NCI-H1092 treated with DMSO at 0.1 percent for 48 hours (cell line): ENCODE data around the gene FAM234B.

Experiments used
- DNase-seq: peaks from one replicate; lab custom pipeline; 2025; lab: John Stamatoyannopoulos, UW

Gene FAM234B

GRCh38 chr12:13093191-13093847 lies 49.1 kb downstream of the FAM234B start:
- DNase-seq = no peak

GRCh38 chr12:13093848-13094220 lies 49.7 kb downstream of the FAM234B start:
- DNase-seq = no peak

GRCh38 chr12:13094367-13094766 lies 50.2 kb downstream of the FAM234B start:
- DNase-seq = no peak

GRCh38 chr12:13095266-13095995 lies 51.2 kb downstream of the FAM234B start:
- DNase-seq = no peak

- DNase-seq = no peak
Observed at GRCh38 chr12:13097491-13098011, 53.4 kb downstream of the FAM234B start.

- no peak for DNase-seq
Observed at GRCh38 chr12:13099066-13099843, 55.1 kb downstream of the FAM234B start.

- no peak for DNase-seq
Observed at GRCh38 chr12:13099844-13100604, 55.8 kb downstream of the FAM234B start.

- DNase-seq = no peak
Observed at GRCh38 chr12:13100605-13100881, 56.4 kb downstream of the FAM234B start.

- peak; percentile 73 for DNase-seq
Observed at GRCh38 chr12:13100882-13101769, 56.9 kb downstream of the FAM234B start.

GRCh38 chr12:13101821-13102375 lies 57.7 kb downstream of the FAM234B start:
- DNase-seq = no peak

- DNase-seq = no peak
Observed at GRCh38 chr12:13102461-13103195, 58.4 kb downstream of the FAM234B start.

GRCh38 chr12:13103391-13104033 lies 59.3 kb downstream of the FAM234B start, which contains the start of gene GSG1:
Gene GSG1, minus strand, starts transcription at chr12:13103667. Its CDS starts 155 bp downstream, at chr12:13103512.
- DNase-seq = no peak

- no peak for DNase-seq
Observed at GRCh38 chr12:13104409-13104808, 60.2 kb downstream of the FAM234B start.

GRCh38 chr12:13105781-13106180 lies 61.6 kb downstream of the FAM234B start:
- no peak for DNase-seq

GRCh38 chr12:13106666-13107065 lies 62.5 kb downstream of the FAM234B start:
- DNase-seq = no peak

GRCh38 chr12:13112968-13113367 lies 68.8 kb downstream of the FAM234B start:
- no peak for DNase-seq

- no peak for DNase-seq
Observed at GRCh38 chr12:13114251-13115052, 70.3 kb downstream of the FAM234B start.

- no peak for DNase-seq
Observed at GRCh38 chr12:13116259-13116658, 72.1 kb downstream of the FAM234B start.

- DNase-seq = no peak
Observed at GRCh38 chr12:13117029-13117428, 72.8 kb downstream of the FAM234B start.
